GM19023 (cell line): ENCODE data around the gene CCR3.
"Not testable (repeated sequence)": the region's sequence is repeated elsewhere in the genome, so short reads cannot be mapped to it uniquely, and the experiment has no call there.

Experiments used
- ATAC-seq: cut with Tn5 transposase; IDR thresholded peaks from one replicate; pipeline ENCODE4 v1.9.1; 2021; ENCODE audit warnings: mild to moderate bottlenecking, moderate library complexity; ENCODE audit not compliant: unreplicated experiment

The CCR3 gene

GRCh38 chr3:46242120-46242519 lies at the start of gene CCR3:
Gene CCR3 (plus strand): TSS chr3:46242460. CDS start chr3:46265159, 22,699 bp downstream.
- ATAC-seq, result no peak

- no peak for ATAC-seq
Observed at GRCh38 chr3:46192939-46193338, 49.3 kb upstream of the CCR3 start.

GRCh38 chr3:46193436-46193835 lies 48.8 kb upstream of the CCR3 start:
- ATAC-seq, result no peak

GRCh38 chr3:46194868-46195553 lies 47.2 kb upstream of the CCR3 start:
- ATAC-seq, result no peak

- ATAC-seq, result no peak
Observed at GRCh38 chr3:46196261-46196957, 45.9 kb upstream of the CCR3 start.

GRCh38 chr3:46200211-46200610 lies 42.0 kb upstream of the CCR3 start:
- ATAC-seq, result no peak

GRCh38 chr3:46200790-46201189 lies 41.5 kb upstream of the CCR3 start:
- ATAC-seq, result no peak

- ATAC-seq, result no peak
Observed at GRCh38 chr3:46202535-46202934, 39.7 kb upstream of the CCR3 start.

GRCh38 chr3:46203681-46204080 lies 38.6 kb upstream of the CCR3 start:
- no peak for ATAC-seq

- no peak for ATAC-seq
Observed at GRCh38 chr3:46205286-46205960, 36.8 kb upstream of the CCR3 start.

GRCh38 chr3:46206282-46207015 lies 35.8 kb upstream of the CCR3 start:
- ATAC-seq, result no peak

- ATAC-seq, result not testable (repeated sequence)
Observed at GRCh38 chr3:46207514-46207913, 34.7 kb upstream of the CCR3 start.

GRCh38 chr3:46208167-46208704 lies 34.0 kb upstream of the CCR3 start, which contains the start of gene CCR1:
Gene CCR1 (minus strand): TSS chr3:46208313. CDS start chr3:46204313, 4,000 bp downstream.
- peak; percentile 65 for ATAC-seq

- ATAC-seq, result no peak
Observed at GRCh38 chr3:46209053-46209452, 33.2 kb upstream of the CCR3 start.

GRCh38 chr3:46209746-46210470 lies 32.4 kb upstream of the CCR3 start:
- no peak for ATAC-seq

GRCh38 chr3:46212101-46212500 lies 30.2 kb upstream of the CCR3 start:
- no peak for ATAC-seq

GRCh38 chr3:46213201-46213600 lies 29.1 kb upstream of the CCR3 start:
- ATAC-seq, result no peak

GRCh38 chr3:46214751-46215352 lies 27.4 kb upstream of the CCR3 start:
- ATAC-seq, result no peak

- ATAC-seq, result no peak
Observed at GRCh38 chr3:46215810-46216414, 26.3 kb upstream of the CCR3 start.
